Keratinocyte (primary cell): ENCODE results near the gene NOX3. TPM values are rescaled to one million over a fixed set of nuclear protein-coding genes. Genes with fewer than 3 reads are reported as not detected.

Experiments used
- DNase-seq: peaks from one replicate; pipeline ENCODE4 v3.0.0-alpha.2; 2011; ENCODE audit warnings: low read depth, missing footprints, low spot score
- FAIRE-seq: peaks from 2 replicates; lab custom pipeline; 2011; peaks lifted over from hg19 to GRCh38; lab: Jason Lieb, UNC
- H2AFZ ChIP-seq: 2 replicates; pipeline ENCODE4 v1.6.0; 2012; ENCODE audit warnings: low read length, control low read depth, inconsistent platforms; ENCODE audit not compliant: control insufficient read depth
- H3K27ac ChIP-seq: 2 replicates; pipeline ENCODE4 v1.5.1; 2011; ENCODE audit warnings: low read length; ENCODE audit not compliant: control insufficient read depth, insufficient read depth
- H3K27me3 ChIP-seq: 3 replicates; pipeline ENCODE4 v1.6.0; 2011; ENCODE audit warnings: low read length; ENCODE audit not compliant: control insufficient read depth, insufficient read depth; ENCODE audit errors: extremely low read depth
- H3K36me3 ChIP-seq, 2 experiments: 2 replicates in 1 of 2; 3 replicates in 1 of 2; pipeline ENCODE4 v1.5.1; 2011; ENCODE audit warnings: low read length in 2 of 2, mild to moderate bottlenecking in 1 of 2; ENCODE audit not compliant: control insufficient read depth in 2 of 2, insufficient read depth in 2 of 2; ENCODE audit errors: extremely low read depth in 1 of 2
- H3K4me1 ChIP-seq: 3 replicates; pipeline ENCODE4 v1.5.1; 2011; ENCODE audit warnings: low read length; ENCODE audit not compliant: control insufficient read depth, insufficient read depth; ENCODE audit errors: extremely low read depth
- H3K4me2 ChIP-seq: 3 replicates; pipeline ENCODE4 v1.6.0; 2011; ENCODE audit warnings: low read depth, low read length; ENCODE audit not compliant: control insufficient read depth, insufficient read depth; ENCODE audit errors: extremely low read depth
- H3K4me3 ChIP-seq, 3 experiments: fragments of 200-600 bp in 1 of 3; sonication (generic) in 1 of 3; 2 replicates in 2 of 3; 3 replicates in 1 of 3; pipeline ENCODE4 v1.5.1; 2011 to 2016; ENCODE audit warnings: low read length in 3 of 3, mild to moderate bottlenecking in 3 of 3, control low read depth in 2 of 3, inconsistent platforms in 1 of 3, low read depth in 1 of 3, mixed read lengths in 1 of 3, mixed run types in 1 of 3, moderate library complexity in 1 of 3; ENCODE audit not compliant: control insufficient read depth in 2 of 3, insufficient read depth in 2 of 3; ENCODE audit errors: extremely low read depth in 1 of 3
- H3K79me2 ChIP-seq: 2 replicates; pipeline ENCODE4 v1.6.0; 2012; ENCODE audit warnings: low read length; ENCODE audit not compliant: control insufficient read depth, insufficient read depth
- H3K9ac ChIP-seq: 3 replicates; pipeline ENCODE4 v1.6.0; 2011; ENCODE audit warnings: low read length; ENCODE audit not compliant: control insufficient read depth, insufficient read depth; ENCODE audit errors: extremely low read depth
- H3K9me1 ChIP-seq: 3 replicates; pipeline ENCODE4 v1.6.0; 2011; ENCODE audit warnings: low read length; ENCODE audit not compliant: control insufficient read depth, insufficient read depth; ENCODE audit errors: extremely low read depth
- H3K9me3 ChIP-seq: 2 replicates; pipeline ENCODE4 v1.5.1; 2012; ENCODE audit warnings: low read depth, low read length; ENCODE audit not compliant: control insufficient read depth
- H4K20me1 ChIP-seq: 3 replicates; pipeline ENCODE4 v1.6.0; 2011; ENCODE audit warnings: low read length; ENCODE audit not compliant: control insufficient read depth, insufficient read depth; ENCODE audit errors: extremely low read depth
- EZH2 ChIP-seq: IDR thresholded peaks from one replicate; pipeline ENCODE4 v1.6.1; 2012; ENCODE audit warnings: inconsistent platforms, mild to moderate bottlenecking, low read length, moderate library complexity
- dilution Hi-C: fragments of 300-500 bp; cut with MboI; formaldehyde crosslinking; loops from one replicate; pipeline ENCODE4 v1.7.0; 2020; ENCODE audit warnings: low sequenced_read_pairs; ENCODE audit not compliant: extremely low pct_ligation_motif_present
- polyA plus RNA-seq, 5 experiments: library from polyadenylated mRNA; depleted of rRNA in 3 of 5; stranded (reverse) in 3 of 5; stranded (forward) in 1 of 5; unstranded in 1 of 5; fragments of >200 nt; gene quantifications; 1 replicate in 1 of 5; 2 replicates in 3 of 5; 3 replicates in 1 of 5; pipeline versions ENCODE4 v1.2.1 to v1.2.3, GENCODE V29; 2011 to 2012; ENCODE audit warnings: missing spikeins in 2 of 5, low read depth in 1 of 5, low replicate concordance in 1 of 5
- TF ChIP-seq, protein P1 (sequence below), 3 experiments: IDR thresholded peaks in 1 of 3; conservative IDR thresholded peaks in 1 of 3; optimal IDR thresholded peaks in 1 of 3; 2 replicates in 2 of 3; 3 replicates in 1 of 3; pipeline versions ENCODE3 to v1.5.1; 2011; ENCODE audit warnings: low read length in 3 of 3, mild to moderate bottlenecking in 3 of 3, moderate library complexity in 2 of 3, control low read depth in 1 of 3, inconsistent platforms in 1 of 3; ENCODE audit not compliant: insufficient read depth in 2 of 3; ENCODE audit errors: extremely low read depth in 1 of 3

NOX3 gene
- polyA plus RNA-seq, 1 donor (not counting 4 experiments of a cell fraction or from before 2014, with no cell fraction given), result not detected

DNA sequence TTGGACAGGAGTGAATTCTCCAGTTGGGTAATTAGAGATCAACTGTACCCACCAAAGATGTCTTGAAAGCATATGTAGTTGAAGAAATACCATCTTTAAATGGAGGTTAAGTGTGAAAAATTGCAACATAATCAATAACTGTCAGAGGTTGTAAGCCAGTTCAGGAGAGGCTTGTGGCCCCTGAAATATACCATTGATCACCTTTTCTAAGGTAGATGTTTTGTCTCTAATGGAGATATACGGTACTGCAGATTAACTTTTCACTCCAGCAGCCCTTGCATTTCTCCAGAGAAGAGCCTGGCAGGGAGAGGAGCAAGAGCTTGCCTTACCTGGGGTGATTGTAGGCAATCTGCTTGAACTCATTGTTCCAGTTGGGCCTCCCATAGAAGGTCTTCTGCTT is 48.8 kb downstream of the NOX3 start:
- no peaks in the 10 kb centered on the region for H3K27me3 ChIP-seq
- DNase-seq, result no peak
- no peaks in the 10 kb centered on the region for H3K36me3 ChIP-seq
- H3K4me2 ChIP-seq, result no peak overlapping the region
- H3K4me3 ChIP-seq, result no peak overlapping the region
- no peak overlapping the region for H2AFZ ChIP-seq
- TF ChIP-seq, protein P1, sequence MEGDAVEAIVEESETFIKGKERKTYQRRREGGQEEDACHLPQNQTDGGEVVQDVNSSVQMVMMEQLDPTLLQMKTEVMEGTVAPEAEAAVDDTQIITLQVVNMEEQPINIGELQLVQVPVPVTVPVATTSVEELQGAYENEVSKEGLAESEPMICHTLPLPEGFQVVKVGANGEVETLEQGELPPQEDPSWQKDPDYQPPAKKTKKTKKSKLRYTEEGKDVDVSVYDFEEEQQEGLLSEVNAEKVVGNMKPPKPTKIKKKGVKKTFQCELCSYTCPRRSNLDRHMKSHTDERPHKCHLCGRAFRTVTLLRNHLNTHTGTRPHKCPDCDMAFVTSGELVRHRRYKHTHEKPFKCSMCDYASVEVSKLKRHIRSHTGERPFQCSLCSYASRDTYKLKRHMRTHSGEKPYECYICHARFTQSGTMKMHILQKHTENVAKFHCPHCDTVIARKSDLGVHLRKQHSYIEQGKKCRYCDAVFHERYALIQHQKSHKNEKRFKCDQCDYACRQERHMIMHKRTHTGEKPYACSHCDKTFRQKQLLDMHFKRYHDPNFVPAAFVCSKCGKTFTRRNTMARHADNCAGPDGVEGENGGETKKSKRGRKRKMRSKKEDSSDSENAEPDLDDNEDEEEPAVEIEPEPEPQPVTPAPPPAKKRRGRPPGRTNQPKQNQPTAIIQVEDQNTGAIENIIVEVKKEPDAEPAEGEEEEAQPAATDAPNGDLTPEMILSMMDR (optimal IDR thresholded peaks at IDR 0.05 in 1 of 3, IDR thresholded peaks at IDR 0.05 in 1 of 3, conservative IDR thresholded peaks at IDR 0.05 in 1 of 3; ENCODE audit: extremely low read depth in 1 of 3, insufficient read depth in 2 of 3, low read length in 3 of 3), result no peak
- TF ChIP-seq EZH2, result no peak
- dilution Hi-C loops, result no loop called here
- H3K9ac ChIP-seq, result no peak overlapping the region
- H4K20me1 ChIP-seq, result no peaks in the 10 kb centered on the region
- no peaks in the 10 kb centered on the region for H3K9me3 ChIP-seq
- no peaks in the 10 kb centered on the region for H3K79me2 ChIP-seq
- no peaks in the 10 kb centered on the region for H3K4me1 ChIP-seq
- FAIRE-seq, result no peak
- no peaks in the 10 kb centered on the region for H3K9me1 ChIP-seq
- H3K27ac ChIP-seq, result no peak overlapping the region

DNA sequence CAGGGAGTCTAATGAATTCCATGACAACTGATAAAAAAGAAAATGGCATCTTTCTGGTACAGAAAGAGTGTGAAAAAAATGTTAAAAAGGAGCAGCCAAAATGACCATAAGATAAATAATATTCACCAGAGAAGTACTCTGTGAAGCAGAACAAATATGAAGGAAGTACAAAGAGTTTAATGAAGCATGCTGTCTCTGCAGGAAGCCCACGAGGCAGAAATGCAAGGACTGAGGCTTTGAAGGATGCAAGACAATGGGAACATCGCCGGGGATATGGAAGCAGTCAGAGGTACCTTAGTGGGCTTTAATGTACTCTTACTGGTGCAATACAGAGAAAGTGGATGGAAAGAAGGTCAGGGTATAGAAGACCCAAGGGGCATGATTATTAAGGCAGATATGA is 50.7 kb downstream of the NOX3 start:
- no peak for TF ChIP-seq EZH2
- TF ChIP-seq, protein P1 (optimal IDR thresholded peaks at IDR 0.05 in 1 of 3, IDR thresholded peaks at IDR 0.05 in 1 of 3, conservative IDR thresholded peaks at IDR 0.05 in 1 of 3; ENCODE audit: extremely low read depth in 1 of 3, insufficient read depth in 2 of 3, low read length in 3 of 3), result no peak
- Histone ChIP-seq H3K9ac (no peak overlapping the region), H2AFZ (no peak overlapping the region), H3K27me3 (peaks cover 2% of the 10 kb centered on the region), H3K4me1 (no peaks in the 10 kb centered on the region), H4K20me1 (no peaks in the 10 kb centered on the region), H3K4me3 (no peak overlapping the region), H3K4me2 (no peak overlapping the region), H3K36me3 (no peaks in the 10 kb centered on the region), H3K79me2 (no peaks in the 10 kb centered on the region), H3K27ac (no peak overlapping the region), H3K9me3 (no peaks in the 10 kb centered on the region), H3K9me1 (no peaks in the 10 kb centered on the region)
- dilution Hi-C loops, result no loop called here
- DNase-seq (no peak), FAIRE-seq (no peak)
